Activated T-helper 1 cell treated with anti-CD3 and anti-CD28 coated beads, Interleukin-2, amount 50 U/mL, for 16 hours (primary cell): ENCODE data around the gene ELAVL2.

Source experiments
- DNase-seq, 2 donors: peaks; one replicate each; pipeline ENCODE4 v3.0.0-alpha.2; 2020; ENCODE audit warnings: low read depth in 1 of 2, low spot score in 1 of 2

Gene ELAVL2

DNA sequence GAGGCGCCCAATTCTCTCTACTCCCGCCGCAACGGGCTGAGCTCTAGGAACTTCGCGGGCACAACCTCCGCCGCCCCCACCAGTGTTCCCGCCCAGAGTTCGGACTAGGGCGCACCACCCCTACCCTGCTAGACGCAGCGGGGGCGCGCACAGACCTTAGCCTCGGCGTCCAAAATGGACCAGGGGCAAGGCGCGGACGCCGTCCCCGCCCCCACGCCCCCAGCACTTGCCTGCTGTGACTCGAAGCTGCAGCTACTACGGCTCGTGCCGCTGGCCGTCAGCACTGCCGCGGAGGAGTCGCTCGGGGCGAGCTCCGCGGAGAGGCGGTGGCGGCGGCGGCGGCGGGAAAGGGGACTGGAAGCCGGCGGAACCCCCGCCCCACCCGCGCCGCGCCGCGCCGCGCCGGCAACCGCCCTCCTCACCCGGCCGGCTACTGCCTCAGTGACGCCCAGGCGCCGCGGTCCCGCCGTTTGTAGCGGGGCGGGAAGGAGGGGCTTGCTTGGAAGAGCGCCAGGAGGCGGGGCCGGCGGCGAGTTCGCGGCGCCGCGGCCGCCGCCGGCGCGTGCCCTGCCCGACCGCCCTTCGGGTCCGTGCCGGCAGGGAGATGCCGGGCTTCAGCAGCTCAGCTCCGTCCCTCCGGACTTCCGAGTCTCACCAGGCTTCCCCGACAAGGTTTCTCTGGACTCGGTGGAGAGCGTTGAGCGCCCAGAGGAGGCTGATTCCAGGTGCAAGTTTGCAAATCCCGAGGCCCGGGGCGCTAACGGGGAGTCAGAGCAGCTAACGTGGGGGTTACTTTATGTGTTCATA lies 4.5 kb downstream of the ELAVL2 start:
- DNase-seq, result no peak

DNA sequence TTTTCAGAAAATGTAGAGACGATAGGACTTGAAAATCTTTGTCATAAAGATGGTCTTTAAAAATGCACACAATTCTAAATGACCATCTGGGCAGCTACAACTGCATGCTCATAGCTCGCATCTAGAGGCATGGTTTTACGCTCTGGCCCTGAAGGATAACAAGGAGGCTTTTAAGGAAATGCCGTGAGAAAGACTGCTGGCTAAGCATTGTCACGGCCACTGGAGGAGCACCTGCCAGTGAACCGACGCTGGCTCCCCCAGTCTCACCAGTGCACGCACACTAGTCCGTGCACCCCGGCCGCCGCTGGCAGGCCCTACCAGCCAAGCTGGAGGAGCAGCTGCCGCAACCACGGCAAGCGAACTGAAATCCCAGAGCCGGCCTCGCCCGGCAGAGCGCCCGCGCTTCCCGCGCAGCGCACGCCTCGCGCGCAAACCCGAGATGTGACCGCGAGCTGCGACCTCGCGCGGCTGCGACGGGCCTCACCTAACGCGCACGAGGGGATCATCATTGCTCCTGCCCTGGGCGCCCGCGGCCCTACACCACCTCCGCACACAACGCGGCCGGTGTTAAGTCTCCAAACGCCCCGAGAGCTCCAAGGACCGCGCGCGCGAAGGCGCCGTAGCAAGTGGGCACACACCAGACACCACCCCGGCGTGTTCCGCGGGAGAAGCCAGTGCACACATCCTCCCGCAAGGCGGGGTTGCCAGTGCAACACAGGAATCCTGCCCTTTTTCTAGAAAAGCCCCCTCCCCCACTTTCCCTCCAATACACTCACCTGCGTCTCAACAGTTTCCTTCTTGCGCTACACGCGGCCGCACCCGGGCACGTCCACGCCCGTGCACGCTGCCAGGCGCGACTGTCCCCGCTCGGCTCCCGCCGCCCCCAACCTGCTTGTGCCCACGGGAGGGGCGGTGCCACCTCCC lies 5.3 kb downstream of the ELAVL2 start:
- no peak for DNase-seq

DNA sequence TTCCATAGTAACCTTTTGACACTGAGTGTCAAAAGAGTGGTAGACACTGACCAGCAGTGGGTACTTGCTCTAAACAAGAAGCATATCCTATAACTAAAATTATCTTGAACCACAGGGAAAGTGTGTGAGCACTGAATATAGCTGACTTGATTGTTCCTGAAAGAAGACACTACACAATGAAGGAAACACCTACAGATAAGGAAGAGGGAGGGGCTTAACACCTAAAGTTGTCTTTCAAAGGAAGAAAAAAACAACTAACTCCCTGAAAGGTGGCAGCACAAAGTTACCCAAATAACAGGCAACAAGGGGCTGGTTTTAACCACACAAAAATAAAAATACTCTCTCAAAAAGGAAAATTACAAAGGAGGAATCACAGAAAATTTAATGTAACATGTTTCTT lies 6.6 kb downstream of the ELAVL2 start:
- no peak for DNase-seq

DNA sequence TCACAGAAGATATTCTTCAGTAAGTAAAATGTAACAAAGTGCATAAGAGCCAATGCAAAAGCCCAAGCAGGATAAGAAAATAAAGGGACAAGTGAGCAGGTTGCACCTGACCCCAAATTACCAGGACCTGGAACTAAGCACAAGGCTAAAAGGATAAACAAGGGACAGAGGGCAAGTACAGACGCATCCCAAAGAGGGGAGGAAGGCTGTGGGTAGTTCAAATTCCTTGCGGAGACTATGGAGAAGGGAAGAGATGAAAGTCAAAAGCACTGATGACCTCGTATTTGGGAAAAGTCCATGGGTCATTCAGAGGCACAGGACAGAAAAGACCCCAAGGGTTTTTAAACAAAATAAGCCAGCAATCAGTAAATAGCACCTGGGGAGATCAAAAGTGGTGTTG lies 11.8 kb downstream of the ELAVL2 start:
- no peak for DNase-seq

DNA sequence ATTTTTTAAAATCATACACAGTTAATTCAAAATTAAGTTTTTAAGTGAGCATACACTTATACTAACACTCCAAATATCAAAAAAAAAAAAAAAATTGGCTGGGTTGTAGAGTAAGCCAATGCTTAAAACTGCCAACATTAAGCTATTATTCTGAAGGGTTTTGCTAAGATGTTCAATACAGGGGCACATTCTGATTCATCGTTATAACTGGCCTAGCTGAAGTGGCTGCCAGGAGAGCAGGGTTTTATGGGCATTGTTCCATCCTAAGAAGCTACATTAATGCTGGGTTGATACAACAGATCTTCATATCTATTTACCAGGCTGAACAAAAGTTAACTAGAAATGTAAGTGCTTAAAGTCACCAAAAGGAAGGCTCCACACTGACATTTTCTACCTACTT lies 13.4 kb downstream of the ELAVL2 start:
- DNase-seq, result no peak

DNA sequence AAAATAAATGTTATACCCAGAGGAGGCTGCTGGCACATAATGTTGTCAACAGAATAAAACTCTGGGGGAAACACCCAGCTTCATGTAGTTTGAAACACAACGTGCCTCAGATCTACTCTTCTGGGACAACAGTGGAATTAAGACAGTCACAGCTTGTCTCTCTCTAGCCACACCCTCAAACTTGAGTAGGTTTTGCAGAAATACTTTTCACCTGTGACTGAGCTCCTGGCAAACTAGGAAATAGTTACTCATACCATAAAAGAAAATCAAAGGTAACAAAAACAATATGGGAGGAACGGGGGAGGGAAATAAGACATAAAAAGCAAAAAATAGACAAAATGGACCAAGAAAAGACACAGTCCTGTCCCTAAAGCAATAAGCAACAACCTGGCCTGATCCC lies 14.4 kb downstream of the ELAVL2 start:
- DNase-seq, result no peak

DNA sequence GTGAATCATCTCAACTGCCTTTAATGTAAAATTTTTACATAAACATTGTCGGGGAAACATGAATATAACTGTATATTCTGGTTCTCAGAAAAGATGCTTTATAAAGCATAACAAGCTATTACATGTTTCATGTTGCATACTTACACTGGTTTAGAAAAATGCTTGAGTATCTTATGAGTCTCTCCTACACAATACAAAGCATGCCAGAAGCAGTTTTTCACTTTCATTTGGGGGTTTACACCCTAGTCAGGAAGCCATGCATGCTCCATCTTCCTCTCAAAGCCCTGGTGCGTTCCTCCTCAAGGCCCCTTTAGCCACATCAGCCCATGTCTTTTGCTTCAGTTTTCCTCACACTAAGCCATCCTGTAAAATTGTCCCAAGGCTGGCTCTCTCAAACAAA lies 22.8 kb downstream of the ELAVL2 start:
- DNase-seq, result no peak

DNA sequence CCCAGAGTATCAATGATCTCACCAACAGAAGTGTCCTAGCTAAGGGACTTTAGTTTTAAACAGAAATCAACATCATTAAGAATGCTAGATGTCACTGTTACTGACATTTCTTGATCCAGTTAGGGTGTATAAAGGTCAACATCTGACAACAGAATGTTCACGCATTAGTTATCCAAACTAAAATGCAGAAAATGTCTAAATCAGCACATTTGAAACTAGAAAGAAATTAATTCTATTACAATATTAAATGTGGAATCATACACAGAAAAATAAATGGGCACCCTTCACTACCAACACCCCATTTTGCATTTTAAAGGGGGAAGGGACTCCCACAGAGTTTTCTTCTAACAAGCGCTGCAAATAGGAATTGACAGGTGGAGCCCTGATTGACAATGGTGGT lies 24.5 kb downstream of the ELAVL2 start:
- DNase-seq, result no peak

DNA sequence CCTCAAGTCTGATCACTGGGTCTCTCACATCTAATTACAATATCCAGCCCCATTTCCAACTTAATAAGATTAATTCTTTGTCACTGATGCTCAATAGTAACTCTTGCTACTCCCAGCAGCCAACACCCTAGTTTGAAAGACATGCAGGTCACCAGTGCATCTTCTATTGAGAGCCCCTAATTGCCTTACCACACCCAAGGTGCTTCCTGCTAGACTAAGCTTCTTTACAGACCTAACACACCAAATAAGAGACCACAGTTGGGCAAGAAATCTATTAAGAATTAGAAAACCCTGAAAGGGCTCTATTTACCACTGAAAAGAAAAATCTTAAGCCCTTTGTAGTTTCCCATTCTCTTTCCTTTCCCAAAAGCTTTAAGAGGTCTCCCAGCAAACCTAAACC lies 26.5 kb downstream of the ELAVL2 start:
- no peak for DNase-seq

DNA sequence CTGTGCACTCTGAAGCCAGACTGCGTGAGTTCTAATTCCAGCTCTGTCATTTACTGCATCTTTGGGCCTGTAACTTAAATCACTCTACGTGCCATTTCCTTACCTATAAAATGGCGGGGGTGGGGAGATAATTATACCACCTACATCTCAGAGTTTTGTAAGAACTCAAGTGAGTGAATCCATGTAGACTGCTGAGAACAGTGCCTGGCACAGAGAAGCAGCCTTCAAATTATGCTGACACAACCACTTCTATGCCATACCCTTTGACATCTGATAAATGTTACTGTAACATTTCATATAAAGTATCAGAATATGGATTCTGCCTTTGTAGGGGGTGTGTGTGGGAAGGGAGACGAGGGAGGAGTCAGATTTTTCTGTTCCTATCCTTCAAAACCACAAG lies 27.7 kb downstream of the ELAVL2 start:
- DNase-seq, result no peak

DNA sequence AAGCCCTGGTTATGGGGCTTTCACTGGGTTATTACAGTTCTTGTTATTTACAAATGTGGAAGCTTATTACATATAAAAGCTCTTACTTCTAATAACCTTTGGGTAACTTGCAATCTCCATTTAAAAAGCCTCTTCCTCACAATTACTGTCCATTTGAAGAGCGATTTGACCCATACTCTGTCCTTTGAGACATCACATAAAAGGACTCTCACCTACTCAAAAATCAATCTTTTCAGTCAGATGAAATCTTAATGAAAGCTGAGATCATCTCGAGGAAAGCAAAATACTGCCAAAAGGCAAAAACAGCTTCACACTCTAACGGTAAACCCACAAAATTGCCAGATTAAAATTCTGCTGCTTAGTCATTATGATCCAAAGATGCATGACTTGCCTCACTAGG lies 29.8 kb downstream of the ELAVL2 start:
- DNase-seq, result no peak

DNA sequence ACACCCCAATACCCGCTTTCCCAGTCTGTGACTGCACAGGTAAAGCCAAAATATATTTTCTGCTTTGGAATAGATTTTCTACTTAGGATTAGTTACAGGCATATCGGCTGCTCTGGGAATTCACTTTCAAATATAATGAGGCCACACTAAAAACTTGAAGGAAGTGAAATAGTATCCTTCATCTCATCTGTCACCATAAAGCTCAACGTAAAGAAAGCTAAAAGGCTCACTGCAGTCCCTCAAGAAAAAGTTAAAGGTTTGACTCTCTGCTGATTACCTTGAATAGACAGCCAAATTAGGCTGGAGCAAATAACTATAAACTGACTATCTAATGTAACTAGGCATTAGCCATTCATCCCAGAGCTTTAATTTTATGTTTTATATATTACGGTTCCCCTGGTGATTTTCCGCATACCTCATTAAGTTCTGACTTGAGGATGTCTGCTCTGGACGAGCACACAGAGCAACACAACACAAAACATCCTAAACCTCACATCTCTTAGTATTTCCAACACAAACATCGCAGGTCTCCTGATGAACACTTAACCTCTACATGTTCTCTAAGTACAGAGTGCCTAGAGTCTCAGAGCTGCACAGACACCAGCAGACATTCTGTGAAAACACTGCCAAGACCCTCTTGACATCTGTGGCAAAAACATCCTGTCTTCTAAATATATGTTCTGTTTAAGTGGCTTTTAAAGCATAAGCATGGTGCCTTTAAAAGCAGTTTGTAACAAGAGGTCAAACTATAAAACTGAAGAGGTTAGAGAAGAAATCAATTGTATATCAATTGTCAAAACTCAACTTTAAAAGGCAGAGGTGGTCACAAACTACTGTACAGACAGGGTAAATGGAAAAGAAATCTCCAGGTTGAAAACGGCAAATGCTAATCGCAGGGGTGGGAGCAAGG lies 35.4 kb downstream of the ELAVL2 start:
- no peak for DNase-seq

DNA sequence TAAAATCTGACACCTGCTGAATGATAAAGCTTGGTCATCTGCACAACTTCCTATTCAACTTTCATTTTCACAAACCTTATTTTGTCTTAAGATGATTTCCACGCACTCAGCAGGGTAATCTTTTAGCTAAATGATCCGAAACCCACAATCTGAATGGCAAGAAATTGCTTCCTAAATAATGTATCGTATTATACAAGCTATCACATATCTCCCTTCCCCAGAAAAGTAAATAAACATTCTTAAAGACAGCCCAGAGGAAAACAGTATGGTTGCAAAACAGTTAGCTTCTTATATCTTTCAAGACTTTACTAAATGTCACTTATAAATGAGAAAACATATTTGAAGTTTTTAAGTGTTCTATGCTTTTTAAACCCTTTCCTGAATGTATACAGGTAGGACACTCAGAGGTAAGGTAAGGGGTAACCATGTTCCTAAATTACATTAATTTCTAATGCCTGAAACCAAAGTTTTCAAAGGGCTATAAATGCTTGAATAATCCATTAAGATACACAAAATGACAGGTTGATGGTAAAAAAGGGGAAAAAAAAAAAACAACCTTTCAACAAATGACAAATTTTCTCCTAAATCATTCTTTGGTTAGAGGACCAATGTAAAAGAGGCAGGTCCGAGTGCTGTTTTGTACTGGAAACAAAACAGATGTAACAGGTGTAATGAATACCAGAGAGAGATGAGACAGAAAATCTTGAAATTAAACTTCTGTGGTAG lies 36.3 kb downstream of the ELAVL2 start:
- no peak for DNase-seq

DNA sequence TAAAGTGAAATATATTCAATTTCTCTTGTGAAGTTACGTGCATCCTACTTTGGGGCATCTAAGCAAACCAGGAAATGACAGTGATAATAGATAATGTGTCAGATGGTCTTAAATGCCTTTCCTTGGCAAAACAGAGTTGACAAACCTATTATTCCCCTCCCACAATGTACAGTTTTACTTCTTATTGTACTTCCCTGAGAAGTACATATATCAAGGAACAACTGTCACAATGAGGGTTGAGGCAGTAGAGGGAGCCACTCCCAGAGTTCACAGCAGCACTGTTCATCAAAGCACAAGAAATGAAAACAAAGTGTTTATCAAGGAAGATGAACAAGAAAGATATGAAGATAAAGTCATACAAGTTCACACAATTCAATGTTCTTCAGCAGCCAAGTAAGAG lies 41.1 kb downstream of the ELAVL2 start:
- DNase-seq, result no peak

DNA sequence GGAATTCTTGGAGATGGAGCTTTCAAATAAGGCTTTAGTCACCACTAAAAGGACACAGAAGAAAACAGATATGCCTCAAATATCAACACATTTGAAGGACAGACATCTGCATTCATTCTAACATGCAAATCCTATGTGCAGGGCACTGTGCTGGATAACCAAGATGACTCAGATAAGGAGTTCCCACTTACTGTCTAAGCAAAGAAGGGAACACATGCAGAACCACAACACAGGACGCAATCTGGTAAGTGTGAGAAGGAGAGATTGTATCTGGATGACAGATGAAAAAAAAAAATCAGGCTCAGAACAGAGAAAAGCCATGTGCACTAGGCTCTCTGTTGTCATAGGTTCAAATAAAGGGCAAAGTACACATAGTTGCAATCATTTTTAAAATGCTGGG lies 42.5 kb downstream of the ELAVL2 start:
- DNase-seq, result no peak

DNA sequence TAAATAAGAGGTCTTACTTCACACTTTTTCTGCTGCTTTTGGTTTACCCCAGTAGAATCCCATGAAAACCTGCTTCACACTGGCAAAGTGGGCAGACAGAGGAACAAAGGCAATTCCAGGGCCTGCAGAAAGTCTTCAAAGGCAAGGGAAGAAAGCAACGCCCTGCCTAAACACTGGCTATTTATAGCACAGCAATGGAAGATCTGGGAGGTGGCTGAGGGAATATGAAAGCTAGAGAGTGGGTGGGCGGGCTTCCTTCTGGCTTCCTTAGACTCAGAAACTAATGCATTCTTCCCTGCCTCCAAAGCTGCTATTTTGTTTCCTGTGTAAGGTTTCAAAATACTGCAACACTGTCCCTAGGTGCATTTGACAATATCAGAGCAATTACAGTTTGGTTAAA lies 46.8 kb downstream of the ELAVL2 start:
- DNase-seq, result no peak

DNA sequence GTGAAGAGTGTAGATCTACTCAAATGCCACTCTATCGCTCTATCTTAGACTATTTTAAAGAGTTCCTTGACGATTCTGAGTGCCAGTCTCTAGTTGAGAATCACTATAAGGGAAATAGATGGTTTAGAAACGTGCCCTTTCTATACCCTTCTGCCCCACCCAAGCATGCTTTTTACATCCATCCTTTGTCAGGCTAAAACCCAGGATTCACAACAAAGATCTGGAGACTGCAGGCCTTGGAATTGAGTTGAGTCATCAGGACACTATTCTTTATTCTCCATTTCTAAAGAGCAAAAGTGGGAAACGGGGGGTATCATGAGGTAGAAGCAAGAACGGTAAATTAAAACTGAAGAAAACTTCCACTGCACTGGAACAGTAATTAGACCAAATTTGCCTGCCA lies 48.7 kb downstream of the ELAVL2 start:
- no peak for DNase-seq

DNA sequence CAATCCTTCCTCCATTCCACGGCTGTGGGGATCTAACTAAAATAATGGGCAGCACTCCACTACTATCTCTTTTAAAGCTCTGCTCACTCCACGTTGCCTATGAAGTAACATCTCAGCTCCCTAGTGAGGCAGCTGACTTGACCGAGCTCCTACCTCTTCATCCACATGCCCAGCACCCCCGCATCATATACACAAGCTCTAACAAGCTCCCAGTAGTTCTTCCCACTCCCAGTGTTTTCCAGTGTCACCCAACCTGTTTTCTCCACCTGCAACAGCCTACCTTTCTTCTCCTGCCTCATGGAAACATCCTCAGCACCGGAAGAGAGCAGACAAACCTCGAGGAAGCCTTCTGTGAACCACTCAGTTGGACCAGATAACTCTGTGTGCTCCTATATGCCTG lies 50.5 kb downstream of the ELAVL2 start:
- no peak for DNase-seq

DNA sequence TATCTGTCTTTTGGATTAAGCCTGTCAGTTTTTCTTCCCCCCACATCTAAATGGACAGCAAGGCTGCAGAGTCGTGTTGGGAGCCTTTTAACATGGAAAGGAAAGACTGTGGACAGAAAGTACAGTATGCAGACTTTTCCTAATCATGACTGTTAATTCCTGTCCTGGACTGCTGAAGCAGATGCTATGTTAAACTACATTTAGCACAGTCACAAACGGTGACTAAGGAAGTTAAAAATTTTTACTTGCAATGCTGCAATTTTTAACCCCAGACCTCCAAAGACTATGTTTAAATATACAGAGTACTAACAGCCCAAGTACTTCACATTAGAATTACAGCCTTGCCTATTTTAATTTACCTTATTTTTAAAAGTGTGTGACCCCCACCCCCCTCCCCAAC lies 51.8 kb downstream of the ELAVL2 start:
- DNase-seq, result no peak

DNA sequence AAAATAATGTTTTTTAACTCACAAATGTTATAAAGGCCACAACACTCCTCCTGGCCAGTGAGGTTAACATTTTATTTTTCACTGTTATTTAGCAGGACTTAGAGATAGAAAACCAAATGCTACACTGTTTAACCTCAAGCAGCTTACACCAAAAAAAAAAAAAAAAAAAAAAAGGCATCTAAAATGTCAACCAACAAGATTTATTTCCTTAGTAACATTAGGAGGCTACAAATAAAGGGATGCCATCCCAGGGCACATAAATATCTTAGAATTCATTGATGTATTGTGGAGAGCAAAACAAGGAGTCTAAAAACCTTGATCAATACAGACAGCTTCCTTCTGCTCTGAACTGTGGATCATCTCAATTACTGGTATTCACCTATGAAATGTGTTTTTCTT lies 53.7 kb downstream of the ELAVL2 start:
- DNase-seq, result no peak
